Right cardiac atrium (tissue), 5 donors: ENCODE data around the gene MYOD1. TPM values are rescaled to one million over a fixed set of nuclear protein-coding genes. Genes with fewer than 3 reads are reported as not detected.

Experiments
- ATAC-seq, 2 donors: fragments of 200-7000 bp; cut with Tn5 transposase; one replicate each; pipeline versions ENCODE4 v1.8.0 to v1.9.1; 2020; ENCODE audit warnings: moderate library complexity in 2 of 2, mild to moderate bottlenecking in 1 of 2
- DNase-seq, 3 donors: peaks; one replicate each; pipeline ENCODE4 v3.0.0-alpha.2; 2020
- H3K27ac ChIP-seq: one replicate; pipeline ENCODE4 v1.5.1; 2013; ENCODE audit warnings: mild to moderate bottlenecking, low read length, control low read depth, moderate library complexity
- H3K27me3 ChIP-seq: one replicate; pipeline ENCODE4 v1.6.1; 2013; ENCODE audit not compliant: control insufficient read depth, insufficient read depth
- H3K4me1 ChIP-seq: one replicate; pipeline ENCODE4 v1.6.1; 2013; ENCODE audit warnings: low read length; ENCODE audit not compliant: control insufficient read depth, insufficient read depth
- H3K4me3 ChIP-seq: one replicate; pipeline ENCODE4 v1.5.1; 2013; ENCODE audit warnings: low read length, control low read depth
- H3K9me3 ChIP-seq: one replicate; pipeline ENCODE4 v1.6.1; 2013; ENCODE audit warnings: low read length; ENCODE audit not compliant: control insufficient read depth
- WGBS: extraction: QIAGEN DNeasy Blood & Tissue Kit; methylation state at CpG from one replicate; pipeline ENCODE4 v1.1.7; 2013; 5-methylcytosine and 5-hydroxymethylcytosine counted together
- intact Hi-C, 4 donors: fragments of 100-400 bp; cut with DNase I; formaldehyde crosslinking; loops; one replicate each; pipeline versions ENCODE4 v1.11.0 to v1.14.0; 2022 to 2023
- polyA plus RNA-seq: library from polyadenylated mRNA; stranded (reverse); fragments of 200-250 nt; gene quantifications from one replicate; pipeline ENCODE4 v1.2.3, GENCODE V29; 2013
- total RNA-seq, 4 donors: library from RNA; stranded (reverse); fragmentation: NEBNext Ultra II Directional; extraction: Animal tissue kit (Norgen Biotek cat#: 25700); gene quantifications; one replicate each; pipeline ENCODE4 v1.2.1, GENCODE V29; 2021
- donor health status: healthy with polysubstance abuse.
- donor health status: DM: no; HTN: yes; CAD: no.
- donor health status: DM: no; HTN: no; CAD: no.
- donor health status: DM: no; HTN: yes; CAD: no; lungs with severe emphysema.
- donor health status: DM: yes; HTN: yes; CAD: no.

Gene MYOD1
- total and polyA plus RNA-seq, 5 donors, result not detected

GRCh38 chr11:17767301-17767885 is 48.0 kb downstream of the MYOD1 start:
- H3K27ac ChIP-seq, result no peak overlapping the region
- DNase-seq (no peak), ATAC-seq (no peak)
- no peak overlapping the region for H3K4me3 ChIP-seq
- H3K9me3 ChIP-seq, result no peaks in the 10 kb centered on the region
- WGBS, result 75% methylated on average over 7 of the region's 7 CpGs
- H3K27me3 ChIP-seq, result no peaks in the 10 kb centered on the region
- H3K4me1 ChIP-seq, result no peaks in the 10 kb centered on the region
- intact Hi-C loops, result loop anchor here (10.0 kb wide), 3 partner anchors 57 to 207 kb away; no protein-coding TSS in a partner anchor

- Histone ChIP-seq H3K4me3 (no peak overlapping the region), H3K27ac (no peak overlapping the region), H3K27me3 (no peaks in the 10 kb centered on the region), H3K9me3 (no peaks in the 10 kb centered on the region), H3K4me1 (no peaks in the 10 kb centered on the region)
- ATAC-seq, result no peak
- WGBS, result 92% methylated on average over 2 of the region's 2 CpGs
- no peak for DNase-seq
- intact Hi-C loops, result loop anchor here (10.0 kb wide), 3 partner anchors 57 to 207 kb away; no protein-coding TSS in a partner anchor
These were observed 48.5 kb downstream of the MYOD1 start for GRCh38 chr11:17767914-17768313.

GRCh38 chr11:17768547-17768946 is 49.2 kb downstream of the MYOD1 start:
- Histone ChIP-seq H3K4me3 (no peak overlapping the region), H3K27me3 (no peaks in the 10 kb centered on the region), H3K27ac (no peak overlapping the region), H3K4me1 (no peaks in the 10 kb centered on the region), H3K9me3 (no peaks in the 10 kb centered on the region)
- intact Hi-C loops, result loop anchor here (10.0 kb wide), 3 partner anchors 56 to 206 kb away; no protein-coding TSS in a partner anchor
- ATAC-seq (no peak), DNase-seq (no peak)
- 91% methylated on average over 7 of the region's 7 CpGs for WGBS

DNA sequence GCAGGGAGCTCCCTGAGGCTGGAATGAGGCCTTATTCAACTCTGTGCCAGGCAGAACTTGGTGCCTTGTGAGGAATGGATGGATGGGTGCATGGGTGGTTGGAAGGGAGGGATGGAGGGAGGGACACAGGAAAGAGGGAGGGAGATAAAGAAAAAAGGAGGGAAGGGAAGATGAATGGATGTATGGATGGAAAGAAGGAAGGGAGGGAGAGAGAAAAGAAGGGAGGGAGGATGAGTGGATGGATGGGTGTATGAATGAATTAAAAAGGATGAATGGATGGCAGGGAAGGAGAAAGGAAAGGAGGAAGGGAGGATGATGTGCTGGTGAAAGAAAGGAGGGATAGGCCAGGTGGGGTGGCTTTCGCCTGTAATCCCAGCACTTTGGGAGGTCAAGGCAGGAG is 49.8 kb downstream of the MYOD1 start:
- no peaks in the 10 kb centered on the region for H3K9me3 ChIP-seq
- ATAC-seq (no peak), DNase-seq (no peak)
- H3K4me3 ChIP-seq, result no peak overlapping the region
- H3K27ac ChIP-seq, result no peak overlapping the region
- H3K27me3 ChIP-seq, result no peaks in the 10 kb centered on the region
- intact Hi-C loops, result loop anchor here (10.0 kb wide), 3 partner anchors 56 to 206 kb away; no protein-coding TSS in a partner anchor
- no peaks in the 10 kb centered on the region for H3K4me1 ChIP-seq
- 100% methylated on average over 1 of the region's 1 CpG for WGBS

GRCh38 chr11:17770048-17770652 is 50.8 kb downstream of the MYOD1 start:
- no peaks in the 10 kb centered on the region for H3K27me3 ChIP-seq
- 73% methylated on average over 9 of the region's 9 CpGs for WGBS
- H3K4me1 ChIP-seq, result no peaks in the 10 kb centered on the region
- intact Hi-C loops, result no loop called here
- DNase-seq, result peak; percentile 26 to 77 (median 71)
- H3K4me3 ChIP-seq, result no peak overlapping the region
- no peaks in the 10 kb centered on the region for H3K9me3 ChIP-seq
- peak overlapping the region; percentile 0 for H3K27ac ChIP-seq
- peak; percentile 49 to 63 for ATAC-seq

- Histone ChIP-seq H3K27ac (no peak overlapping the region), H3K4me3 (no peak overlapping the region), H3K27me3 (no peaks in the 10 kb centered on the region), H3K4me1 (no peaks in the 10 kb centered on the region), H3K9me3 (no peaks in the 10 kb centered on the region)
- intact Hi-C loops, result no loop called here
- no peak for ATAC-seq
- DNase-seq, result no peak
These were observed 51.5 kb downstream of the MYOD1 start for GRCh38 chr11:17770917-17771316.

DNA sequence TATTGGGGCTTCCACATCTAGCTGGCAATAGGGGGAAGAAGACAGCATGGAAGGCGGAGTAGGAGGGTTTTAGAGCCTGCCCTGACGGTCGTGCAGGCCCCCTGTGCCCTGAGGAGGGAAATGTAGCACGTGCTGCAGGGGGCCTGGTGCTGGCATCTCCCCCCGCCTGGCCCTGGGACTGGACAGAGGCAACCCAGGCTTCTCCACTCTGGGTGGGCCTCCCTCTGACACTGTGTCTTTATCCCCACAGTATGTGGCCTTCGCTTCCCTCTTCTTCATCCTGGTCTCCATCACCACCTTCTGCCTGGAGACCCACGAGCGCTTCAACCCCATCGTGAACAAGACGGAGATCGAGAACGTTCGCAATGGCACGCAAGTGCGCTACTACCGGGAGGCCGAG is 52.0 kb downstream of the MYOD1 start:
- no peak for DNase-seq
- Histone ChIP-seq H3K4me1 (no peaks in the 10 kb centered on the region), H3K9me3 (no peaks in the 10 kb centered on the region), H3K27ac (no peak overlapping the region), H3K4me3 (no peak overlapping the region), H3K27me3 (no peaks in the 10 kb centered on the region)
- 93% methylated on average over 17 of the region's 17 CpGs for WGBS
- ATAC-seq, result no peak
- intact Hi-C loops, result no loop called here

Other genes starting within 250 kb of the MYOD1 start
- 1 to 10 TPM in 3 of 4 donors, under 1 TPM in 1; 0.61 to 6.8 (median 3.3) TPM for gene ABCC8, start 242.7 kb upstream of the MYOD1 start, total RNA-seq
- gene ABCC8, start 242.7 kb upstream of the MYOD1 start, polyA plus RNA-seq, result 6.4 TPM
- under 1 TPM in 3 of 4 donors, not detected in 1; 0.20 to 0.61 (median 0.46) TPM for gene USH1C, start 175.2 kb upstream of the MYOD1 start, total RNA-seq
- 0.16 TPM for gene USH1C, start 175.2 kb upstream of the MYOD1 start, polyA plus RNA-seq
- gene OTOG, start 172.3 kb upstream of the MYOD1 start, total RNA-seq, result not detected
- gene OTOG, start 172.3 kb upstream of the MYOD1 start, polyA plus RNA-seq, result not detected
- gene KCNC1, start 15.2 kb downstream of the MYOD1 start, total RNA-seq, result under 1 TPM in 2 of 4 donors, not detected in 2; 0.06 to 0.09 TPM
- gene KCNC1, start 15.2 kb downstream of the MYOD1 start, polyA plus RNA-seq, result 0.16 TPM